ENCODE data around the gene MED15.

The MED15 gene

GRCh38 chr22:20625270-20625669 lies 117.9 kb downstream of the MED15 start:
- H3K36me3 ChIP-seq (ENCODE audit: control insufficient read depth in 2 of 2, insufficient read depth in 2 of 2, low read length in 2 of 2) = no peaks in the 10 kb centered on the region
- no peaks in the 10 kb centered on the region for H3K4me1 ChIP-seq (ENCODE audit: control insufficient read depth in 2 of 2, insufficient read depth in 2 of 2, low read length in 2 of 2)
- no peak overlapping the region for H3K4me3 ChIP-seq (ENCODE audit: low read length in 2 of 2)
- H3K27ac ChIP-seq (ENCODE audit: low read depth in 2 of 2, low read length in 2 of 2) = no peak overlapping the region
- H3K27me3 ChIP-seq (ENCODE audit: control insufficient read depth in 2 of 2, insufficient read depth in 2 of 2, low read length in 2 of 2) = no peaks in the 10 kb centered on the region
- no peak overlapping the region for H3K9ac ChIP-seq (ENCODE audit: low read depth in 1 of 2, low read length in 2 of 2)
- no peaks in the 10 kb centered on the region for H3K9me3 ChIP-seq (ENCODE audit: control insufficient read depth in 2 of 2, low read length in 2 of 2)

GRCh38 chr22:20626811-20627210 lies 119.4 kb downstream of the MED15 start:
- Histone ChIP-seq H3K27me3 (ENCODE audit: control insufficient read depth in 2 of 2, insufficient read depth in 2 of 2, low read length in 2 of 2) (no peaks in the 10 kb centered on the region), H3K9me3 (ENCODE audit: control insufficient read depth in 2 of 2, low read length in 2 of 2) (no peaks in the 10 kb centered on the region), H3K4me1 (ENCODE audit: control insufficient read depth in 2 of 2, insufficient read depth in 2 of 2, low read length in 2 of 2) (no peaks in the 10 kb centered on the region), H3K27ac (ENCODE audit: low read depth in 2 of 2, low read length in 2 of 2) (no peak overlapping the region), H3K4me3 (ENCODE audit: low read length in 2 of 2) (no peak overlapping the region), H3K9ac (ENCODE audit: low read depth in 1 of 2, low read length in 2 of 2) (no peak overlapping the region), H3K36me3 (ENCODE audit: control insufficient read depth in 2 of 2, insufficient read depth in 2 of 2, low read length in 2 of 2) (no peaks in the 10 kb centered on the region)

- Histone ChIP-seq H3K9ac (ENCODE audit: low read depth in 1 of 2, low read length in 2 of 2) (no peak overlapping the region), H3K36me3 (ENCODE audit: control insufficient read depth in 2 of 2, insufficient read depth in 2 of 2, low read length in 2 of 2) (no peaks in the 10 kb centered on the region), H3K4me3 (ENCODE audit: low read length in 2 of 2) (no peak overlapping the region), H3K4me1 (ENCODE audit: control insufficient read depth in 2 of 2, insufficient read depth in 2 of 2, low read length in 2 of 2) (no peaks in the 10 kb centered on the region), H3K9me3 (ENCODE audit: control insufficient read depth in 2 of 2, low read length in 2 of 2) (no peaks in the 10 kb centered on the region), H3K27ac (ENCODE audit: low read depth in 2 of 2, low read length in 2 of 2) (no peak overlapping the region), H3K27me3 (ENCODE audit: control insufficient read depth in 2 of 2, insufficient read depth in 2 of 2, low read length in 2 of 2) (no peaks in the 10 kb centered on the region)
Observed at GRCh38 chr22:20627432-20627831, 120.0 kb downstream of the MED15 start.

- no peak overlapping the region for H3K4me3 ChIP-seq (ENCODE audit: low read length in 2 of 2)
- no peak overlapping the region for H3K9ac ChIP-seq (ENCODE audit: low read depth in 1 of 2, low read length in 2 of 2)
- no peak overlapping the region for H3K27ac ChIP-seq (ENCODE audit: low read depth in 2 of 2, low read length in 2 of 2)
- H3K9me3 ChIP-seq (ENCODE audit: control insufficient read depth in 2 of 2, low read length in 2 of 2) = no peaks in the 10 kb centered on the region
- H3K4me1 ChIP-seq (ENCODE audit: control insufficient read depth in 2 of 2, insufficient read depth in 2 of 2, low read length in 2 of 2) = no peaks in the 10 kb centered on the region
- H3K36me3 ChIP-seq (ENCODE audit: control insufficient read depth in 2 of 2, insufficient read depth in 2 of 2, low read length in 2 of 2) = no peaks in the 10 kb centered on the region
- no peaks in the 10 kb centered on the region for H3K27me3 ChIP-seq (ENCODE audit: control insufficient read depth in 2 of 2, insufficient read depth in 2 of 2, low read length in 2 of 2)
Observed at GRCh38 chr22:20628081-20628939, 120.9 kb downstream of the MED15 start.

- H3K9me3 ChIP-seq (ENCODE audit: control insufficient read depth in 2 of 2, low read length in 2 of 2) = no peaks in the 10 kb centered on the region
- no peaks in the 10 kb centered on the region for H3K36me3 ChIP-seq (ENCODE audit: control insufficient read depth in 2 of 2, insufficient read depth in 2 of 2, low read length in 2 of 2)
- no peaks in the 10 kb centered on the region for H3K4me1 ChIP-seq (ENCODE audit: control insufficient read depth in 2 of 2, insufficient read depth in 2 of 2, low read length in 2 of 2)
- H3K4me3 ChIP-seq (ENCODE audit: low read length in 2 of 2) = no peak overlapping the region
- H3K27ac ChIP-seq (ENCODE audit: low read depth in 2 of 2, low read length in 2 of 2) = no peak overlapping the region
- H3K27me3 ChIP-seq (ENCODE audit: control insufficient read depth in 2 of 2, insufficient read depth in 2 of 2, low read length in 2 of 2) = no peaks in the 10 kb centered on the region
- H3K9ac ChIP-seq (ENCODE audit: low read depth in 1 of 2, low read length in 2 of 2) = no peak overlapping the region
Observed at GRCh38 chr22:20629401-20629800, 122.0 kb downstream of the MED15 start.

GRCh38 chr22:20630873-20631617 lies 123.6 kb downstream of the MED15 start:
- Histone ChIP-seq H3K9ac (ENCODE audit: low read depth in 1 of 2, low read length in 2 of 2) (no peak overlapping the region), H3K27ac (ENCODE audit: low read depth in 2 of 2, low read length in 2 of 2) (no peak overlapping the region)

GRCh38 chr22:20632082-20632481 lies 124.7 kb downstream of the MED15 start:
- H3K9ac ChIP-seq (ENCODE audit: low read depth in 1 of 2, low read length in 2 of 2) = no peak overlapping the region
- H3K9me3 ChIP-seq (ENCODE audit: control insufficient read depth in 2 of 2, low read length in 2 of 2) = no peaks in the 10 kb centered on the region
- no peak overlapping the region for H3K27ac ChIP-seq (ENCODE audit: low read depth in 2 of 2, low read length in 2 of 2)
- H3K4me1 ChIP-seq (ENCODE audit: control insufficient read depth in 2 of 2, insufficient read depth in 2 of 2, low read length in 2 of 2) = no peaks in the 10 kb centered on the region
- no peak overlapping the region for H3K4me3 ChIP-seq (ENCODE audit: low read length in 2 of 2)
- no peaks in the 10 kb centered on the region for H3K27me3 ChIP-seq (ENCODE audit: control insufficient read depth in 2 of 2, insufficient read depth in 2 of 2, low read length in 2 of 2)
- no peaks in the 10 kb centered on the region for H3K36me3 ChIP-seq (ENCODE audit: control insufficient read depth in 2 of 2, insufficient read depth in 2 of 2, low read length in 2 of 2)

More at GRCh38 chr22:20630873-20631617, 123.6 kb downstream of the MED15 start:
- H3K27me3 ChIP-seq (ENCODE audit: control insufficient read depth in 2 of 2, insufficient read depth in 2 of 2, low read length in 2 of 2) = no peaks in the 10 kb centered on the region
- no peaks in the 10 kb centered on the region for H3K9me3 ChIP-seq (ENCODE audit: control insufficient read depth in 2 of 2, low read length in 2 of 2)
- no peaks in the 10 kb centered on the region for H3K36me3 ChIP-seq (ENCODE audit: control insufficient read depth in 2 of 2, insufficient read depth in 2 of 2, low read length in 2 of 2)
- no peak overlapping the region for H3K4me3 ChIP-seq (ENCODE audit: low read length in 2 of 2)
- H3K4me1 ChIP-seq (ENCODE audit: control insufficient read depth in 2 of 2, insufficient read depth in 2 of 2, low read length in 2 of 2) = no peaks in the 10 kb centered on the region

- Histone ChIP-seq H3K9ac (ENCODE audit: low read depth in 1 of 2, low read length in 2 of 2) (no peak overlapping the region), H3K36me3 (ENCODE audit: control insufficient read depth in 2 of 2, insufficient read depth in 2 of 2, low read length in 2 of 2) (no peaks in the 10 kb centered on the region), H3K27me3 (ENCODE audit: control insufficient read depth in 2 of 2, insufficient read depth in 2 of 2, low read length in 2 of 2) (no peaks in the 10 kb centered on the region), H3K4me3 (ENCODE audit: low read length in 2 of 2) (no peak overlapping the region), H3K27ac (ENCODE audit: low read depth in 2 of 2, low read length in 2 of 2) (no peak overlapping the region), H3K4me1 (ENCODE audit: control insufficient read depth in 2 of 2, insufficient read depth in 2 of 2, low read length in 2 of 2) (no peaks in the 10 kb centered on the region), H3K9me3 (ENCODE audit: control insufficient read depth in 2 of 2, low read length in 2 of 2) (no peaks in the 10 kb centered on the region)
Observed at GRCh38 chr22:20632518-20632917, 125.1 kb downstream of the MED15 start.

GRCh38 chr22:20634560-20635226 lies 127.3 kb downstream of the MED15 start:
- H3K27me3 ChIP-seq (ENCODE audit: control insufficient read depth in 2 of 2, insufficient read depth in 2 of 2, low read length in 2 of 2) = no peaks in the 10 kb centered on the region
- no peak overlapping the region for H3K9ac ChIP-seq (ENCODE audit: low read depth in 1 of 2, low read length in 2 of 2)
- no peak overlapping the region for H3K4me3 ChIP-seq (ENCODE audit: low read length in 2 of 2)
- H3K4me1 ChIP-seq (ENCODE audit: control insufficient read depth in 2 of 2, insufficient read depth in 2 of 2, low read length in 2 of 2) = no peaks in the 10 kb centered on the region
- no peak overlapping the region for H3K27ac ChIP-seq (ENCODE audit: low read depth in 2 of 2, low read length in 2 of 2)
- H3K9me3 ChIP-seq (ENCODE audit: control insufficient read depth in 2 of 2, low read length in 2 of 2) = no peaks in the 10 kb centered on the region
- no peaks in the 10 kb centered on the region for H3K36me3 ChIP-seq (ENCODE audit: control insufficient read depth in 2 of 2, insufficient read depth in 2 of 2, low read length in 2 of 2)

GRCh38 chr22:20635227-20635591 lies 127.8 kb downstream of the MED15 start:
- Histone ChIP-seq H3K27ac (ENCODE audit: low read depth in 2 of 2, low read length in 2 of 2) (no peak overlapping the region), H3K4me1 (ENCODE audit: control insufficient read depth in 2 of 2, insufficient read depth in 2 of 2, low read length in 2 of 2) (no peaks in the 10 kb centered on the region), H3K4me3 (ENCODE audit: low read length in 2 of 2) (no peak overlapping the region), H3K9me3 (ENCODE audit: control insufficient read depth in 2 of 2, low read length in 2 of 2) (no peaks in the 10 kb centered on the region), H3K27me3 (ENCODE audit: control insufficient read depth in 2 of 2, insufficient read depth in 2 of 2, low read length in 2 of 2) (no peaks in the 10 kb centered on the region), H3K9ac (ENCODE audit: low read depth in 1 of 2, low read length in 2 of 2) (no peak overlapping the region), H3K36me3 (ENCODE audit: control insufficient read depth in 2 of 2, insufficient read depth in 2 of 2, low read length in 2 of 2) (no peaks in the 10 kb centered on the region)

Data from mucosa of rectum (tissue), 2 donors.